GM18909 (cell line): ENCODE measurements around the gene THRA.

Source experiments
- ATAC-seq: cut with Tn5 transposase; IDR thresholded peaks from one replicate; pipeline ENCODE4 v1.9.1; 2021; ENCODE audit warnings: mild to moderate bottlenecking; ENCODE audit not compliant: unreplicated experiment, poor library complexity

The THRA gene

DNA sequence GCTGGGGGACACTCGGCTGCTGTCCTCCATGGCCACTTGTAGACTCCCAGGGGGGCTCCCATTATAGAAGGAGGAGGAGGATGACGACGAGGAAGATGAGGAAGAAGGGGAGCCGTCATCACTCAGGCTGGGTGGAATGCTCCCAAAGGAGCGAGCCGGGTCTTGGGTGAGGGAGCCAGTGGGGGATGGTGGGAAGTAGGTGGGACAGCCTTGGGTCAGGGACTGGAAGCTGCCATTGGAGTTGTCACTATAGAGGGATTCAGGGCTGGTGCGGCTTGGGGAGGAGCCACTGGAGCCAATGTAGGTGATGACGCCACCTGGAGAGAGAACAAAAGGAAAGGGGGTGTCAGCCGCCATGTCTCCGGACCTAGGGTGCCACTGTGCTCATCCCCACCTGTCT, 34.3 kb downstream of the THRA start:
- no peak for ATAC-seq

DNA sequence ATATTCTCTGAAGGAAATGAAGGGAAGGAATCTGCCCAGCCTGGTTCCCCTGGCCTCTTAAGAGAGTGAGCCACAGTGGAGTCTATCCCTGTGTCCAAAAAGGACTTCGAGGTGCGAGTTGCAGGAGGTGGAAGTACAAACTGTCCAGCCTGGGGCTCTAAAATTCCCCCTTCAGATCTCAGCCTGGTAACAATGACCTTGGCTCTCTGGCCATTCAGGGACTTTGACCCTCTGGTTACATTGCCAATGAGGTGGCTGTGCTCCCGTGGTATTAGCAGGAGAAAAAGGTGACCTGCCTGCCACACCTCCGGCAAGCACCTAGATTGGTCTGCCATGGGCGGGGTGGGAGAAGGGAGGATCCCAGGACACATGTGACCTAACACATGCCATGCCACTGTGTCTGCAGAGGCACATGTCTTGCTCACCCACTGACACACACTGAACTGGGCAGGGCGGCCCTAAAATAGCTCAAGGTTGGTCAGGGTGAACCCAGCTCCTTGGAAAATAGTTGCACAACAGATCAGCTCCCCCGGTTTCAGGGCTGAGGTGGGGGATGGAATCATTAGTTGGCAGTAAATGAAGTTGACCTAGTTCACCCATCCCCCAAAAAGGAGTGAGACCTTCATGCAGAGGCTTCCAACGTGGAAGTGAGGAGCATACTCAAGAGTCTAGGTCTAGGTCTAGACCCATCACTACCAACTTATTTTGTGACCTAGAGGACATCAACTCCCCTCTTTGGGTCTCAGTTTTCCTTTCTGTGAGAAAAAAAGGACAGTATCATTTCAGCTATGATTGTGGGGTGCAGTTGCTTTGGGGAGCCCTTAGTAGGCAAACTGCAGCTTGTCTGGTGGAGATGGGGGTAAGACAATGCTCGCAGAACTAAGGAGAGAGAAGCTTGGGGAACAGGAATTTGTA, 35.4 kb downstream of the THRA start:
- ATAC-seq: no peak

DNA sequence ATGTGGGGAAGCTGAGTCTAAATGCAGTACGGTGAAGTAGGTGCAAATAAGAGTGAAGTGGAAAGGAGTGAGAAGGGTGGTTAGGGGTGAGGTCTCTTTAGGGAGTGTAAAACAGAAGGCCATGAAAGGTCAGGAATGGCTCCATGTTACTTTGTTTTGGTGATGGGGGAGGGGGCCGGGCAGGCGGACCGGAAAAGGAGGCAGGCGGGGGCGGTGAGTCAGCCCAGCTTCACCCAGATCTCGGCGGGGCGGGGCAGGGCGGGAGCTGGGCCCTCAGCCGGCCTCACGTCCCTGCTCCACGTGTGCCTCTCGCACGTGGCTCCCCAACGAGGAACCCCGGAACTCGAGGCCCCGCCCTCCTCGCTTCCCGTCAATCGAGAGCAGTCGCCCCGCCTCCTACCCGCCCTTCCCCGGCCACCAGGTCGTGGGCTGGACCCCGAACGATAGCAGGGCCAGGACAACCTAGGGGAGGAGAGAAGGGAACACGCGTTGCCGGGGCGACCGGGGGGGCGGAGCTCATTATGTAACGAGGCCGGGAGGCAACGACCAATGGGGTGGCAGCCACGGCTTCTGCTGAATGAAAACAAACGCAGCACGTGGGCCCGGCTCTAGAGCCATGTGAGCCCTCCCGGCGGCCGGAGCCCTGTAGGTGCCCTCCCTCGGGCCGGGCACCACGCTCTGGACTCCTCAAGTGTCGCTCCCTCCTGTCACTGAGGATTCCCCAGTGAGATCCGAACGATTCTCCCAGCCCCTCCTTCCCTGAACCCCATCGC, 36.3 kb downstream of the THRA start:
- ATAC-seq: peak; percentile 66

DNA sequence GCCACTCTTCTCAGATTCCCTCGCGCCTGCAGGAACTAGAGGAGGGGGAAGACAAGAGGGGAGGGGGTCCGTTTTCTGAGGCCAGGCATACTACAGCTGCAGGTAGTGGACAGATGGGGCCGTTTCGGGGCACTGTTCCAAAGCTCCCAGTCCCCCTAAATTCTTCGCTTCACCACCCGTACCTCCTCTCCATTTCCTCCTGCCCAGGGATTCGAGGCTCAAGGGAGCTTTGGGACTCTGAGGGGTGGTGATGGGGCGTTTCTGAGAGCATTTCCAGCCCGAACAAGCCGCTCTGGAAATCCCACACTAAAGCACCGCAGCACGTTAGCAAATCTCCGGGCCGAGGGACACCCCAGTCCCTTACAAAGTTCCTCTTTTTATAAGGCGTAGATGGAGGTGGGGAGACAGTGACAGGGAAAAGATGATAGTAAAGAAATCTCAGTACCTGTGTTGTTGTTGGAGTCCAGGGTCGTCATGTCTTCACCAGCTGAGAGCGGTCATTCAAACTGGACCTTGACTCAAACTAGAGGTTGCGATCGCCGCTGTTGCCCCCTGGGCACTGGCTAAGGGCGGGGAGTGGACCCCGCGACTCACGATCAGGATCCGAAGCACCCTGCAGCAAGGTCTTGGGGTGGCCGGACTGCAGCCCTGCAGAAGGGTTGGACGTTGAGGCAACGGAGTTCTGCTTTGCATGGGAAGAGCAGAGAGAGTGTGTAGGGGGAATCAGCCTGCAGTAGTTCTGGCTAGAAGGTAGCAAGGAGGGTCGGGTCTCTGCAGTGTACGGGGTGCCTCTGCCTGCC, 37.1 kb downstream of the THRA start:
- ATAC-seq: peak; percentile 0

DNA sequence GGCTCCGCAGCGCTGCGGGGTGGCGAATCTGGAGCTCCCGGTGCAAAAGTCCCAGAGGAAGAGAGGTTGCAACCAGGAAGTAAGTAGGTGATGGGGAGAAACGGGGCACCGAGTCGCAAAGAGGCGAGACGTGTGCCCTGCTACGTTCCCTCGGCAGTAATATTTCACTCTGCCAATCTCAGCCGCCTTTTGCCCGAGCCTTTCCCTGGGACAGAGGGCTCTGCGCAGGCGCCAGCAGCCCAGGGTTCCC, 37.6 kb downstream of the THRA start, which contains the start of gene NR1D1:
NR1D1 (minus strand) TSS at position 171 of the 250 bp plus-strand sequence. CDS start 495 bp downstream, outside the sequence.
- ATAC-seq: no peak

DNA sequence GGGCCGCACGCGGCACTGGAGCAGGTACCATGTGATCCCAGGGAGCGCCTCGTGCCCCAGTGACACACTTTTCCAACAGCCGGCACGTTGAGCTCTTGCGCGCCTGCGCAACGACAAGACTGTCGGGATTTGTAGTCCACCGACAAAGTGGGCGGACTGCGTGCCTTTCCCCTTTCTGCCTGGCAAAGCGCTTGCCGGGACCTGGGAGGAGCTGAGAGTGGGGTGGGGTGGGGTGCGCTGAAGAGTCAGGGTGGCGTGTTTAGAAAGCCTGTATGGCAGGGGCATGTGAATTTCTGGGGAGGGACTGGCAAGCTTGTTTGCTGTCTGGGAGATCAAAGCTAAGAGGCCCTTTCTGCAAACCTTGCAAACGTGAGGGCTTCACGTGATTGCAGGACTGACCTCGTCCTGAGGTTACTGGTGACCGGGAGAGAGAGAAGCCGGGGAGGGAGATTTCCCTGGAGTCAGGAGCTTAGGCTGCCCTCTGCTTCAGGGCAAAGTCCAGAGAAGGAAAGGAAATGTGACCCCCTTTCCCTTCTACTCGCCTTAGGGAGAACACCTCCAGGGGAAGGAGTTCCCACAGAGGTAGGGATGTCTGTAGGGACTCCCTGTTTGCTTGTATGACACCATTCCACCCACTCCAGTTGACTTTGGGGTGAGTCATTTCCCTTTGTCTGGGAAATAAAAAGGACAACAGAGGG, 38.1 kb downstream of the THRA start:
- peak; percentile 29 for ATAC-seq

DNA sequence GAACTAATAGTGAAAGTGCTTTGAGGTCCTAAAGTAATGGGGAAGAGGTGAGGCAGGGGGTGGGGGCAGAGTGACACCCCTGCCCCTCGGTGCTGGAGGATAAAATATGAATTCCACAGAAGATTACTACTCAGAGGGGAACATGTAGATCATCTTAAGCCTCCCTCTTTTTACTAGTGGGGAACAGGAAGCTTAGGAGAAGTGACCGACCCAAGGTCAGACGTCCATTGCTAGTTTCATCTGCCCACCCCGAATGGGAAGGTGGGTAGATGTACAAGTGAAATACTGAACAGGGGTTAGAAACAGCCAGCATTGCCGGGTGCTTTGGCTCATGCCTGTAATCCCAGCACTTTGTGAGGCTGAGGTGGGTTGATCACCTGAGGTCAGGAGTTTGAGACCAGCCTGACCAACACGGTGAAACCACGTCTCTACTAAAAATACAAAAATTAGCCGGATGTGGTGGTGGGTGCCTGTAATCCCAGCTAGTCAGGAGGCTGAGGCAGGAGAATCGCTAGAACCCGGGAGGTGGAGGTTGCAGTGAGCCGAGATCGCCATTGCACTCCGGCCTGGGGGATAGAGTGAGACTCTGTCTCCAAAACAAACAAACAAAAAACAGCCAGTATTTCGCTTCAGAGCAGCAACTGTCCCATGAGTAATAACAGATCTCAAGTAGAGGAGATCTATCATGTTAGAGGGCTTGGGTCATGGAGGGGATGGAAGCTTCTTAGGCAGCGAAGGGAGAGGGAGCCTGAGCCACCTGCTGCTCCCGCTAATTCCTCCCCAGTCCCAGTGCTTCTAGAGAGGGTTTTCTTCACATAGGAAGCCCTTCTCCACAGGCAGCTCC, 38.8 kb downstream of the THRA start:
- no peak for ATAC-seq

DNA sequence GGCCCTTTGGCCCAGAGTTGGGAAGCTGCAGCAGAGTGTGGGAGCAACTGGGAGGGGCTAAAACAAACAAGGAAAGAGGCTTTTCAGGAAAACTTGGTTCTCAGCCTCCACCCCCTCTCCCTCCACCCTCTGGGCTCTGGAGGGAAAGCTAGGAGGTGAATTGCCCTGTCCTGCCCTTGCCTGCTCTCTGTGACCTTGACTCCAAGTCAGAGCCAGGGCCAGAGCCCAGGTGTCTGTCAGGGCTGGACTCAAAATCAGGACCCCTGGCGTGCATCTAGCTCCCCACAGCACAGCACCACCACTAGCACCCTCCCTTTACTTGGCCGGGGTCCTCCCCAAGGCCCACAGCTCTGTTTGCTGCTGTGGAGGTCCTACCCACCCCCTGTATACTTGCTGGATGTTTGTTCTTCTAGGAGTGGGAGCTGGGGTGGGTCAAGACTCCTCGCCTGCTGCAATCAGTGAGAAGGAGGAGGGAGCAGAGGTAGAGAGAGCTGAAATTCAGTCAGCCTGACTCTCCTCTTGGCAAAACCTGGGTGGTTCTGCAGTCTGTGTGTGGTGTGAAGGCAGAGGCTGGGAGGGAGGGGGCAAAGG, 40.4 kb downstream of the THRA start:
- no peak for ATAC-seq

DNA sequence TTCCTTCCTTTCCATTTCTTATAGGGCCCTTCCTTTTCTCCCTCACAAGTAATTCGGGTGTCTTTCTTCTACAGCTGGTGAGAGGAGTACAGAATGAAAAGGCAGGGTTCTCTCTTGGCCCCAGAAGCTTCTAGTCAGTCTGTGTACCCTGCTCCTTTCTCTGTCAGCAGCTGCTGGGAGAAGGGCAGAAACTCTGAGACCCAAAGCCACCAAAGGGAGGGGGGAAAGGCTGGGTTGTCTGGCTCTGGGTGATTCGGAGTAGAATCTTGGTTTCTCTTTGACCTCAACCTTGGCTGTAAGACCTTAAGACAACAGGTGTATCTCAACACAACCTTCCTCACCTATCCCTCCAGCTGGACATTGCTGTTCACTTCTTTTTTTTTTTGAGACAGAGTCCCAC, 40.9 kb downstream of the THRA start:
- ATAC-seq: no peak

DNA sequence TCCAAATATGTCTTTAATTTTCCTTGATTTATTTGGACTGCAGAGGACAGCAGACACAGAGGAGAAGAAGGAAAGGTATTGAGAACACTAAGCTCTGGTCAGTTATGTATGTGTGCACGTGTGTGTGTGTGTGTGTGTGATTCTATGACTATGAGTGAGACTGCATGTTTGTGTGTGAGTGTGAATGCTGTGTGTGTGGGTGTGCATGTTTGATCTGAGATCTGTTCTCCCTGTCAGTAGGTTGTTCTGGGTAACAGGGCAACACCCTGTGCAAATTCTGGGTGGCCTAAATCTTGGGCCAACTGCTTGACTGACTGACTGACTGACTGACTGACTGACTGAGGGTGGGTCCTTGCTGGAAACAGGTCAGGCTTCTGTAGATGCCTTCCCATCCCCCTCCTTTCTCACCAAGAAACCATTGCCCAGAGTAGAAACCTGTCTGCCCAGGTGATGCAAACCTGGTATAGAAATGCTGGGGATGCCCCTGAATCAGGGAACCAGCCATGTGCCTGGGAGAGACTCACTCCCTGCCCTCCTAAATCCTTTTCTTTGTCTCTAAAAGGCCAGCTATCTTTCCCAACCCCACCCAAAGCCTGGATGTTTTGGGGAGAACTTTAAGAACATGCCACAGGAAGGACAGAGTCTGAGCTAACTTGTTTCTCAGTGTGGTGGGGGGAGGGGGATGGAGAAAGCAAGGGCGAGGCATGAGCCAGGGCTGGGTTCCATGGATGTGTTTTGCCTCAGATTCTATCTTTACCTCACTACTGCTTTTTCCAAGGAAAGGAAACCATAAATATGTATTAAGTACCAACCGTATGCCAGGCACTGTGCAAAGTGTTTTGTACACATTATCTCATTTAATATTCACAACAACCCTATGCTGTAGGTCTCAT, 42.1 kb downstream of the THRA start:
- no peak for ATAC-seq

DNA sequence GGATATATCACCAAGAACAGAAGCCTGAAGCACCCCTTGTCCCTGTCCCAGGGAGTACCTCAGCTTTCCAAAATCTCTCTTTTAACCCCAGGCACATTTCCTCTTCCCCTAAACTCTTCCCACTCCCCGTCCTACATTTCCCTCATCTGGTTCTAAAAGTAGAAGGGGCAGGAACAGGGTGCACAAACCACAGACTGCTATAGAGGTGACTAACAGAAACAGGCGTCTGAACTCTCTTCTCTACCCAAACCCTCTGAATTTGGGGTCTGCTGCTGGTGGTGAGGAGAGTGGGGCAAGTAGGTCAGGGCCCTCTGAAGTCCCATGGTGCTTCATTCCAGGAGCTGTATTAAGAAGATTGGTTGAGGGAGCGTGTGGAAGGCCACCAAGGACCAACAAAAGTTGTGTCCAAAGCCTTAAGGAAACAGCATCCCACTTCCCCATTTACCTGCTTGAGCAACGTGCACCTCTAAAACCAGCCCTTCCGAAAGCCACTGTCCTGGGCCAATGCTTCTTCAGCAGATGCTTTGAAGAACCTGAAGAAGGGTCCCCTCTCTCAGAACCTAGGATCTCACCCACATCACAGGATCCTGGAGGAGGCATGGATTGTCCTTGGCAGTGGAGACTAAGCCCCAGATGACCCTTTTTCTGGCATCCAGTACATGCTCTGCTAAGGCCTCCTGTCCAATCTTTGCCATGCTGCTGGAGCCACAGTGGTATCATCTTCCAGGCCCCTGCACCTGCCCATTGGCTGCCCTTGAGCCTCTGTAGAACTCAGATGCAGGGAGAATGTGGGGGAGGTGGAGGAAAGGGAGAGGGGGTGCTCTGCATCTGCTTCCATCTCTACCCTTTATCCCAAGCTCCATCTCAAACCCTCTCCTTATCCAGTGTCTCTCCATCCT, 43.3 kb downstream of the THRA start:
- no peak for ATAC-seq

DNA sequence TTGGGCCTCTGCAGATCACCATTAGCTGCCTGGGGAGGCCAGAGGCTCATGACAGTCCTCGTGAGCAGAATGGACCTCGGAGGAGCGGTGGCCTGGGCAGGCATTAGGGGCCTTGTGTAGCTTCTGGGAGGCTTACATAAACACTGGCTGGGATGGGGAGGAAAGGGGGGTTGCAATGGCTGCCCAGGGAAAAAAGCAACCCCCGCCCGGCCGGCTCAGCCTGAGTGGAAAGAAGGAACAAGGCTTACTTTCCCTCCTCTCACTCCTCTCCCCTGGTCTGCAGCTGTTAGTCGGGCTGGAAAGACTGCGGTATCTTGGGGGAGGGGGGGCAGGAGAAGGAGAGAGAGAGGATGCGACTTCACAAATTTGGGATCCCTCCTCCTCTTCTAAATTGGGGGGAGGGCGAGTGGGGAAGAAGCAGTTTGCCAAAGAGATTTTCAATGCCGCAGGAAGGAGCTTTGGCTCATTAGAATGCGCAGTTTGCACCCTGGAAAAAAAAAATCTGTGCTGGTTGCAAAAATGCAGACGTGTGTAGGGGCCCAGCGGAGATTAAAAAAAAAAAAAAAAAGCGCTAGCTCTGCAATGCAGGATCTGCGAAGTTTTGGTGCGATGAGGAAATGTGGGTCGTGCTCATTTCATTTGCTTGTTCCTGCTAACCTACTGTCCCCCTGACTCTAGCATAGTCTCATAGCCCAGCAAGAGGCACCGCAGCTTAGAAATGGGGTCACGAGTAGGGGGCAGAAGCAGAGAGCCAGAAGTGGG, 44.2 kb downstream of the THRA start:
- ATAC-seq: no peak

DNA sequence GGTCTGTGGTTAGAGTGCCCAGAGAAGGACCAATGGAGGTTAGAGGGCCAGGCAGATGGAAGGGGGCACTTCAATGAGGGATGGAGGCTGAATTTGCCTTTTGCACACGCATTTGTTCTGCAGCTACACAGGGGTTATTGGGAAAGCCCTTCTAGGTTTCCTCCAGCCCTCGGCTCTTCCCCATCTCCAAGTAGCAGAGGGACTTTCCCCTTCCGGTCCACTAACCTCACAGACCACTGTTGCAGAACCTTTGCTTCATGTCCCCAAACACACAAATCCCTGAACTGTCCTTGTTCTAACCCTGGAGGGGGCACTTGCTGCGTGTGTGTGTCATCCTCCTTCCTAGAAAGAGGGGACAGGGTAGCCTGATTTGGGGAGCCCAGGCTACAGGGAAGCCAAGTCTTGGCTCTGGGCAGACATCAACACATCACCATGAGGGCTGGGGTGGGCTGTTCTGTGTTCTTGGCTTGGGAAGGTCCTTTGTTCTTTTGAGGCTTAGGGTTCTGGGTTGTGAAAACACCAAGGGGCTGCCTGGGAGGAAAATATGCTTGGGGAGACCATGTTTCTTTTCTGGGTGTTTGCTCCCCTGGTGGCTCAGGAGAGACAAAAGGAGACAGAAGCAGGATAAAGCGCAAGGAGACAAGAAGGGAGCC, 44.9 kb downstream of the THRA start:
- ATAC-seq: no peak

DNA sequence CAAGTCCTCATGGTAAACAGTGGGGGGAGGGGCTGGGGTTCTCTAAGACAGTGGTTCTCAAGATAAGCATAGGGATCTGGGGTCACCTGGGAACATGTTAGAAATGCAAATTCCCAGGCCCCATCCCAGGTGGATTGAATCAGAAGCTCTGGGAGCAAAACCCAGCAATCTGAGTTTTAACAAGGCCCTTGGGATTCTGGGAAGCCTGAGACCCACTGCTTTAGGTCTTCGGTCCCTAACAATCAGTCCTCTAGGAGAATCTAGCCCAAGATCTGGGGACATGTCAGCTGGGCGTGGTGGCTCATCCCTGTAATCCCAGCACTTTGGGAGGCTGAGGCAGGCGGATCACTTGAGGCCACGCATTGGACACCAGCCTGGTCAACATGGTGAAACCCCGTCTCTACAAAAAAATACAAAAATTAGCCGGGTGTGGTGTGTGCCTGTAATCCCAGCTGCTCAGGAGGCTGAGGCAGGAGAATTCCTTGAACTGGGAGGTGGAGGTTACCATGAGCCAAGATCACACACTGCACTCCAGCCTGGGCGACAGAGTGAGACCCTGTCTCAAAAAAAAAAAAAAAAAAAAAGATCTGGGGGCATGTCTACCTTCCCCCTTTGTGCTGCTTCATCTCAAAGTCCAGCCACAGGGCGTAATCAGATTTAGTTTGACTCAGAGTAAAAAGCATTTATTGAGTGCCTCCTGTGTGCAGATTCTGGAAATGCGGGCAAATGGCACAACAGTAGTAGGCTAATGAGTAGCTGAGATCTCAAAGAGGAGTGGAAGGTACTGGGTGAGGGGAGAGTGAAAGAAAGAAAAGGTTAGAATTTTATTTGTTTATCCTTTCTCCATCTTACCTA, 46.4 kb downstream of the THRA start:
- no peak for ATAC-seq
